Activated T-cell treated with anti-CD3 and anti-CD28 coated beads, Interleukin-2, amount 50 U/mL, for 72 hours (primary cell): ENCODE measurements around the gene CYP26A1. TPM values are rescaled to one million over a fixed set of nuclear protein-coding genes. Genes with fewer than 3 reads are reported as not detected.

ENCODE experiments used
- ATAC-seq, 2 donors: fragments of 150-1000 bp; cut with Tn5 transposase; replicated peaks in 1 of 2; 2 replicates each; pipeline ENCODE4 v1.10.0; 2021; ENCODE audit warnings: moderate library complexity in 2 of 2, mild to moderate bottlenecking in 1 of 2
- DNase-seq, 2 donors: peaks; one replicate each; pipeline ENCODE4 v3.0.0; 2021 to 2022; ENCODE audit warnings: mixed read lengths in 1 of 2
- H3K27ac Mint-ChIP-seq: one replicate; pipeline ENCODE4 v1.8.0; 2022; ENCODE audit warnings: mild to moderate bottlenecking, moderate library complexity, mixed read lengths
- H3K27me3 Mint-ChIP-seq: one replicate; pipeline ENCODE4 v1.8.0; 2022; ENCODE audit warnings: low read depth, mixed read lengths
- H3K36me3 Mint-ChIP-seq, 2 donors: one replicate each; pipeline ENCODE4 v1.8.0; 2022; ENCODE audit warnings: mixed read lengths in 2 of 2, mild to moderate bottlenecking in 1 of 2; ENCODE audit not compliant: insufficient read depth in 2 of 2
- H3K4me1 Mint-ChIP-seq: one replicate; pipeline ENCODE4 v1.8.0; 2022; ENCODE audit warnings: low read depth, mixed read lengths
- H3K4me3 Mint-ChIP-seq, 2 donors: one replicate each; pipeline ENCODE4 v1.8.0; 2022; ENCODE audit warnings: mild to moderate bottlenecking in 2 of 2, mixed read lengths in 2 of 2, moderate library complexity in 2 of 2
- H3K9me3 Mint-ChIP-seq, 2 donors: one replicate each; pipeline ENCODE4 v1.8.0; 2022; ENCODE audit warnings: mixed read lengths in 2 of 2
- total RNA-seq, 2 donors: library from RNA; stranded (reverse); gene quantifications; one replicate each; pipeline ENCODE4 v1.2.3, GENCODE V29; 2022

CYP26A1 gene
- total RNA-seq, 2 donors from 2014 or later = not detected

GRCh38 chr10:93060887-93061593 is 12.7 kb upstream of the CYP26A1 start:
- Mint-ChIP-seq H3K4me1 (peaks cover 13% of the 10 kb centered on the region), H3K36me3 (peaks cover 0 to 2% of the 10 kb centered on the region in 2 donors), H3K27me3 (peaks cover 48% of the 10 kb centered on the region), H3K27ac (no peak overlapping the region), H3K9me3 (no peaks in the 10 kb centered on the region), H3K4me3 (peak overlapping the region in 1 of 2 donors; percentile 82)
- no peak for ATAC-seq
- no peak for DNase-seq

GRCh38 chr10:93061594-93062513 is 11.8 kb upstream of the CYP26A1 start:
- Mint-ChIP-seq H3K4me3 (peak overlapping the region; percentile 79 to 82), H3K27me3 (peaks cover 54% of the 10 kb centered on the region), H3K36me3 (peaks cover 0 to 2% of the 10 kb centered on the region in 2 donors), H3K4me1 (peaks cover 13% of the 10 kb centered on the region), H3K9me3 (no peaks in the 10 kb centered on the region), H3K27ac (no peak overlapping the region)
- ATAC-seq (peak; percentile 52 to 53), DNase-seq (no peak)

GRCh38 chr10:93062514-93063143 is 11.1 kb upstream of the CYP26A1 start:
- H3K4me3 Mint-ChIP-seq = peak overlapping the region; percentile 79 to 82
- peaks cover 61% of the 10 kb centered on the region for H3K27me3 Mint-ChIP-seq
- H3K9me3 Mint-ChIP-seq = no peaks in the 10 kb centered on the region
- DNase-seq (peak; percentile 75 to 80), ATAC-seq (peak; percentile 89 to 91)
- H3K36me3 Mint-ChIP-seq = peaks cover 0 to 2% of the 10 kb centered on the region in 2 donors
- H3K4me1 Mint-ChIP-seq = peaks cover 13% of the 10 kb centered on the region
- H3K27ac Mint-ChIP-seq = no peak overlapping the region

GRCh38 chr10:93063144-93063976 is 10.3 kb upstream of the CYP26A1 start:
- no peak for DNase-seq
- H3K4me3 Mint-ChIP-seq = peak overlapping the region; percentile 66 to 72
- H3K36me3 Mint-ChIP-seq = peaks cover 0 to 2% of the 10 kb centered on the region in 2 donors
- H3K4me1 Mint-ChIP-seq = peaks cover 16% of the 10 kb centered on the region
- H3K9me3 Mint-ChIP-seq = no peaks in the 10 kb centered on the region
- no peak overlapping the region for H3K27ac Mint-ChIP-seq
- ATAC-seq = no peak
- peaks cover 69% of the 10 kb centered on the region for H3K27me3 Mint-ChIP-seq

GRCh38 chr10:93063977-93064660 is 9.6 kb upstream of the CYP26A1 start:
- Mint-ChIP-seq H3K4me3 (peak overlapping the region in 1 of 2 donors; percentile 66), H3K36me3 (peaks cover 0 to 2% of the 10 kb centered on the region in 2 donors), H3K27ac (no peak overlapping the region), H3K4me1 (peaks cover 23% of the 10 kb centered on the region), H3K27me3 (peaks cover 76% of the 10 kb centered on the region), H3K9me3 (no peaks in the 10 kb centered on the region)
- ATAC-seq (no peak), DNase-seq (no peak)

- peaks cover 23% of the 10 kb centered on the region for H3K4me1 Mint-ChIP-seq
- no peaks in the 10 kb centered on the region for H3K36me3 Mint-ChIP-seq
- H3K4me3 Mint-ChIP-seq = no peak overlapping the region
- peaks cover 76% of the 10 kb centered on the region for H3K27me3 Mint-ChIP-seq
- no peaks in the 10 kb centered on the region for H3K9me3 Mint-ChIP-seq
- DNase-seq = no peak
- ATAC-seq = no peak
- H3K27ac Mint-ChIP-seq = no peak overlapping the region
Measured at GRCh38 chr10:93064874-93065660, 8.6 kb upstream of the CYP26A1 start.

GRCh38 chr10:93065675-93066543 is 7.8 kb upstream of the CYP26A1 start:
- Mint-ChIP-seq H3K9me3 (no peaks in the 10 kb centered on the region), H3K4me1 (peaks cover 23% of the 10 kb centered on the region), H3K36me3 (no peaks in the 10 kb centered on the region), H3K4me3 (peak overlapping the region in 1 of 2 donors; percentile 36), H3K27me3 (peaks cover 84% of the 10 kb centered on the region), H3K27ac (no peak overlapping the region)
- DNase-seq (no peak), ATAC-seq (no peak)

- H3K27ac Mint-ChIP-seq = no peak overlapping the region
Measured at GRCh38 chr10:93066544-93066913, 7.2 kb upstream of the CYP26A1 start.

GRCh38 chr10:93067443-93068365 is 6.0 kb upstream of the CYP26A1 start:
- Mint-ChIP-seq H3K36me3 (no peaks in the 10 kb centered on the region), H3K27ac (no peak overlapping the region), H3K4me1 (peaks cover 21% of the 10 kb centered on the region)

More at GRCh38 chr10:93066544-93066913, 7.2 kb upstream of the CYP26A1 start:
- no peaks in the 10 kb centered on the region for H3K9me3 Mint-ChIP-seq
- no peak overlapping the region for H3K4me3 Mint-ChIP-seq
- peaks cover 21% of the 10 kb centered on the region for H3K4me1 Mint-ChIP-seq
- H3K36me3 Mint-ChIP-seq = no peaks in the 10 kb centered on the region
- no peak for ATAC-seq
- no peak for DNase-seq
- H3K27me3 Mint-ChIP-seq = peaks cover 87% of the 10 kb centered on the region

More at GRCh38 chr10:93067443-93068365, 6.0 kb upstream of the CYP26A1 start:
- H3K27me3 Mint-ChIP-seq = peaks cover 88% of the 10 kb centered on the region
- peak overlapping the region in 1 of 2 donors; percentile 14 for H3K4me3 Mint-ChIP-seq
- no peaks in the 10 kb centered on the region for H3K9me3 Mint-ChIP-seq
- ATAC-seq = no peak
- DNase-seq = no peak
